Adrenal gland (tissue), 12 donors: ENCODE data around the gene POM121L12. TPM values are rescaled to one million over a fixed set of nuclear protein-coding genes. Genes with fewer than 3 reads are reported as not detected.

ENCODE experiments used
- DNase-seq, 7 donors: peaks; one replicate each; pipeline ENCODE4 v3.0.0-alpha.2; 2019 to 2020
- H3K27ac ChIP-seq, 5 donors: fragments of 200-600 bp; sonication (generic) in 4 of 5; 1 replicate in 3 of 5; 2 replicates in 2 of 5; pipeline versions ENCODE4 v1.5.1 to v1.8.0; 2016 to 2020; ENCODE audit warnings: mild to moderate bottlenecking in 1 of 5
- H3K27me3 ChIP-seq: fragments of 200-600 bp; 2 replicates; pipeline ENCODE4 v1.8.0; 2021
- H3K36me3 ChIP-seq, 2 donors: fragments of 200-600 bp; replicated peaks in 1 of 2; 1 replicate in 1 of 2; 2 replicates in 1 of 2; pipeline versions ENCODE4 v1.5.1 to v1.8.0; 2018 to 2022
- H3K4me1 ChIP-seq, 2 donors: fragments of 200-600 bp; replicated peaks in 1 of 2; 1 replicate in 1 of 2; 2 replicates in 1 of 2; pipeline versions ENCODE4 v1.5.1 to v1.8.0; 2018 to 2021
- H3K4me3 ChIP-seq, 4 donors: fragments of 200-600 bp; sonication (generic) in 3 of 4; one replicate each; pipeline ENCODE4 v1.5.1; 2016 to 2018
- H3K9me3 ChIP-seq, 3 donors: fragments of 200-600 bp; sonication (generic) in 1 of 3; replicated peaks in 1 of 3; 1 replicate in 2 of 3; 2 replicates in 1 of 3; pipeline versions ENCODE4 v1.5.1 to v1.8.0; 2016 to 2021
- CTCF ChIP-seq, 6 experiments: fragments of 450-650 bp in 4 of 6; fragments of 200-600 bp in 2 of 6; sonication (generic) in 1 of 6; IDR thresholded peaks; 1 replicate in 5 of 6; 2 replicates in 1 of 6; pipeline versions ENCODE4 v1.5.1 to v1.8.0; 2016 to 2021; ENCODE audit warnings: antibody characterized with exemption in 6 of 6, mild to moderate bottlenecking in 2 of 6, moderate library complexity in 1 of 6
- POLR2A ChIP-seq, 2 donors: fragments of 450-650 bp; IDR thresholded peaks; one replicate each; pipeline ENCODE4 v1.6.1; 2017; ENCODE audit warnings: antibody characterized with exemption in 2 of 2, mild to moderate bottlenecking in 2 of 2, moderate library complexity in 1 of 2
- WGBS, 4 donors: extraction: QIAGEN DNeasy Blood & Tissue Kit in 2 of 4; methylation state at CpG; one replicate each; pipeline versions ENCODE4 v1.1.5 to v1.1.7; 2013 to 2017; 5-methylcytosine and 5-hydroxymethylcytosine counted together
- intact Hi-C, 2 donors: fragments of 100-400 bp; cut with DNase I; formaldehyde crosslinking; loops; one replicate each; pipeline versions ENCODE4 v1.14.1 to v1.15.0; 2022 to 2023
- polyA plus RNA-seq, 3 donors: library from polyadenylated mRNA; stranded (reverse); fragments of 200-250 nt in 2 of 3; fragments of 350-450 nt in 1 of 3; fragmentation: Illumina TruSeq in 1 of 3; extraction: RNeasy Lipid Tissue Mini Kit (QIAGEN cat#74804) in 1 of 3; gene quantifications; one replicate each; pipeline ENCODE4 v1.2.3, GENCODE V29; 2013 to 2014
- total RNA-seq, 9 donors: library from RNA; depleted of rRNA in 4 of 9; stranded (reverse); fragments of >200 nt in 4 of 9; fragments of 120-200 nt in 1 of 9; fragmentation: NEBNext Ultra II Directional in 1 of 9; extraction: Animal tissue kit (Norgen Biotek cat#: 25700) in 1 of 9; gene quantifications; one replicate each; pipeline versions ENCODE4 v1.1.0 to v1.2.4, GENCODE V29; 2013 to 2023
- donor health status: healthy with polysubstance abuse.
- donor health status: Bipolar disorder and iron deficiency.
- donor health status: DM: yes; HTN: yes; CAD: no.
- donor health status: DM: no; HTN: no; CAD: no.
- donor health status: DM: no; HTN: no; CAD: no.
- donor health status: DM: yes; HTN: yes; CAD: no.

The POM121L12 gene
- total and polyA plus RNA-seq, 12 donors = not detected

DNA sequence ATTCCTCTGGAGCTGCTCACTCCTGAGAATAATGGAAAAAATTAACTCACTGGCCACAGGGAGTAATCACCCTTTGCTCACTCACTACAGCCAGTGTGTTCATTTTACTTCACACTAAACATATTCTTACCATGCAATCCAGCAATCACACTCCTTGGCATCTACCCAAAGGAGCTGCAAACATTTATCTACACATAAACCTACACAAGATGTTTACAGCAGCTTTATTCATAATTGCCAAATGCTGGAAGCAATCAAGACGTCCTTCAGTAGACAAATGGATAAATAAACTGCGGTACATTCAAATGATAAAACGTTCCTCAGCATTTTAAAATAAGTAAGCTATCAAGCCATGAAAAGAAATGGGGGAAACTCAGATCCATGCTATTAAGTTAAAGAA is 34.2 kb upstream of the POM121L12 start:
- no peak for TF ChIP-seq POLR2A (IDR thresholded peaks at IDR 0.05)
- TF ChIP-seq CTCF (IDR thresholded peaks at IDR 0.05) = no peak
- H3K27ac ChIP-seq = no peak overlapping the region
- intact Hi-C loops = no loop called here
- no peaks in the 10 kb centered on the region for H3K9me3 ChIP-seq
- WGBS, 4 donors = 42 to 67% (median 58%) methylated on average over 3 of the region's 3 CpGs
- no peaks in the 10 kb centered on the region for H3K36me3 ChIP-seq
- H3K4me3 ChIP-seq = no peak overlapping the region
- DNase-seq = no peak
- H3K4me1 ChIP-seq = no peaks in the 10 kb centered on the region
- H3K27me3 ChIP-seq = no peaks in the 10 kb centered on the region

- DNase-seq = no peak
- WGBS, 4 donors = 65 to 78% (median 72%) methylated on average over 7 of the region's 7 CpGs
- Histone ChIP-seq H3K4me1 (no peaks in the 10 kb centered on the region), H3K27me3 (no peaks in the 10 kb centered on the region), H3K4me3 (no peak overlapping the region), H3K36me3 (no peaks in the 10 kb centered on the region), H3K27ac (no peak overlapping the region), H3K9me3 (no peaks in the 10 kb centered on the region)
- no peak for TF ChIP-seq CTCF (IDR thresholded peaks at IDR 0.05)
- no peak for TF ChIP-seq POLR2A (IDR thresholded peaks at IDR 0.05)
- intact Hi-C loops = no loop called here
Measured at GRCh38 chr7:53002389-53002788, 33.0 kb upstream of the POM121L12 start.

DNA sequence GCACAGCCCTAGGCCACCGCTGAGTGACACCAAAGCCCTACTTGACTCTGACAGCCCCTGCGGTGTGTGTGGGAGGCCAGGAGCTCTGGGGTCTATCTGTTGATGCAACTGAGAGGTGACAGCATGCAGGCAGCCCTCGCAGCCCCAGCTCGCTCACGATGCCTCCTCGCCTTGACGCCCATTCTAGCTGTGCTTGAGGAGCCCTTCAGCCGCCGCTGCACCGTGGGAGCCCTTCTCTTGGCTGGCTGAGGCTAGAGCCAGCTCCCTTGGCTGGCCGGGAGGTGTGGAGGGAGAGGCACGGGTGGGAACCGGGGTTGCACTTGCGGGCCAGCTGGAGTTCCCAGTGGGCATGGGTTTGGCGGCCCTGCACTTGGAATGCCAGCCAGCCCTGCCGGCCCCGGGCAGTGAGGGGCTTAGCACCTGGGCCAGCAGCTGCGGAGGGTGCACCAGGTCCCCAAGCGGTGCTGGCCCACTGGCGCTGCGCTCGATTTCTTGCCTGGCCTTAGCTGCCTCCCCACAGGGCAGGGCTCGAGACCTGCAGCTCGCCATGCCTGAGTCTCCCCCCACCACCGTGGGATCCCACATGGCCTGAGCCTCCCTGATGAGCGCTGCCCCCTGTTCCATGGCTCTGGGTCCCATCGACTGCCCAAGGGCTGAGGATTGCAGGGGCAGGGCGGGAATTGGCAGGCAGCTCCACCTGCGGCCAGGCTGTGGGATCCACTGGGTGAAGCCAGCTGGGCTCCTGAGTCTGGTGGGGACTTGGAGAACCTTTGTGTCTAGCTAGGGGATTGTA is 31.6 kb upstream of the POM121L12 start:
- TF ChIP-seq CTCF (IDR thresholded peaks at IDR 0.05) = no peak
- no peak for TF ChIP-seq POLR2A (IDR thresholded peaks at IDR 0.05)

DNA sequence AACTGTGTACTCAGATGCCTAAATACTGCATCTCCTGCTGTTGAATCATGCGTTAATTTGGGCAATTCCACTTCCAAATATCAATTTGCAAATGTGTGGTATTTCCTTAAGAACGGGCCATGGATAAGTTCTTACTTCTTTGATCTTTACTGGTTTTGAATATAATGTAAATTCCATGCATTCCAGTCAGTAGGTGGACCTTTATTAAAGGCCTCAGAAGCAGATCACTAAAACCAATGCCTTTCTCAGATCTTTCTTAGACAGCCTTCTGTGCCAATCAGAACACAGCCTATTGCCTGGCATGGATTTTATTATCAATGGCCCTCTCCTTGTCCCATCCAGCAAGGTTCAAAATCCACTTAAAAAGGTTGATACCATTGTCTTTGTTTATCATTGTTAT is 21.5 kb upstream of the POM121L12 start:
- H3K36me3 ChIP-seq = no peaks in the 10 kb centered on the region
- intact Hi-C loops = no loop called here
- TF ChIP-seq CTCF (IDR thresholded peaks at IDR 0.05) (no peak), POLR2A (IDR thresholded peaks at IDR 0.05) (no peak)

More for the DNA sequence above, 31.6 kb upstream of the POM121L12 start:
- no peak overlapping the region for H3K4me3 ChIP-seq
- H3K27me3 ChIP-seq = no peaks in the 10 kb centered on the region
- H3K9me3 ChIP-seq = no peaks in the 10 kb centered on the region
- intact Hi-C loops = no loop called here
- no peaks in the 10 kb centered on the region for H3K4me1 ChIP-seq
- H3K27ac ChIP-seq = no peak overlapping the region
- no peaks in the 10 kb centered on the region for H3K36me3 ChIP-seq
- DNase-seq = no peak
- WGBS, 4 donors = 85 to 96% (median 91%) methylated on average over 9 to 29 of the region's 29 CpGs

More for the DNA sequence above, 21.5 kb upstream of the POM121L12 start:
- H3K27ac ChIP-seq = no peak overlapping the region
- DNase-seq = no peak
- no peak overlapping the region for H3K4me3 ChIP-seq
- no peaks in the 10 kb centered on the region for H3K4me1 ChIP-seq
- H3K27me3 ChIP-seq = no peaks in the 10 kb centered on the region
- no peaks in the 10 kb centered on the region for H3K9me3 ChIP-seq
- 51 to 78% (median 77%) methylated on average over 2 of the region's 2 CpGs for WGBS, 4 donors
